Measurements from ENCODE around the gene IRX4. TPM values are rescaled to one million over a fixed set of nuclear protein-coding genes. Genes with fewer than 3 reads are reported as not detected.

IRX4 gene
- total and polyA plus RNA-seq, 2 donors = 0.07 TPM; not detected in 1

- H3K36me3 ChIP-seq (ENCODE audit: control insufficient read depth in 2 of 2, insufficient read depth in 2 of 2, low read length in 1 of 2) = no peaks in the 10 kb centered on the region
- no peak overlapping the region for H3K4me3 ChIP-seq (ENCODE audit: low read length in 2 of 2)
- H3K4me1 ChIP-seq (ENCODE audit: control insufficient read depth in 2 of 2, insufficient read depth in 2 of 2, low read length in 2 of 2) = no peaks in the 10 kb centered on the region
- no peak overlapping the region for H3K27ac ChIP-seq (ENCODE audit: low read depth in 1 of 2, low read length in 1 of 2)
- no peaks in the 10 kb centered on the region for H3K9me3 ChIP-seq (ENCODE audit: control insufficient read depth in 2 of 2, insufficient read depth in 1 of 2, low read length in 1 of 2)
- 92% methylated on average over 34 of the region's 34 CpGs for WGBS
- DNase-seq (ENCODE audit: low read depth in 6 of 9, low spot score in 9 of 9) = no peak
- no peaks in the 10 kb centered on the region for H3K27me3 ChIP-seq (ENCODE audit: control insufficient read depth in 2 of 2, insufficient read depth in 1 of 2, low read length in 1 of 2)
Measured at GRCh38 chr5:1916041-1917001, 33.6 kb upstream of the IRX4 start.

- Histone ChIP-seq H3K4me1 (ENCODE audit: control insufficient read depth in 2 of 2, insufficient read depth in 2 of 2, low read length in 2 of 2) (no peaks in the 10 kb centered on the region), H3K4me3 (ENCODE audit: low read length in 2 of 2) (no peak overlapping the region), H3K36me3 (ENCODE audit: control insufficient read depth in 2 of 2, insufficient read depth in 2 of 2, low read length in 1 of 2) (no peaks in the 10 kb centered on the region), H3K27ac (ENCODE audit: low read depth in 1 of 2, low read length in 1 of 2) (no peak overlapping the region), H3K9me3 (ENCODE audit: control insufficient read depth in 2 of 2, insufficient read depth in 1 of 2, low read length in 1 of 2) (no peaks in the 10 kb centered on the region), H3K27me3 (ENCODE audit: control insufficient read depth in 2 of 2, insufficient read depth in 1 of 2, low read length in 1 of 2) (no peaks in the 10 kb centered on the region)
- 95% methylated on average over 8 of the region's 8 CpGs for WGBS
- DNase-seq (ENCODE audit: low read depth in 6 of 9, low spot score in 9 of 9) = no peak
Measured at GRCh38 chr5:1915316-1915715, 32.6 kb upstream of the IRX4 start.

GRCh38 chr5:1914471-1914870, 31.7 kb upstream of the IRX4 start:
- DNase-seq (ENCODE audit: low read depth in 6 of 9, low spot score in 9 of 9) = no peak
- 93% methylated on average over 8 of the region's 8 CpGs for WGBS
- Histone ChIP-seq H3K4me3 (ENCODE audit: low read length in 2 of 2) (no peak overlapping the region), H3K27ac (ENCODE audit: low read depth in 1 of 2, low read length in 1 of 2) (no peak overlapping the region), H3K27me3 (ENCODE audit: control insufficient read depth in 2 of 2, insufficient read depth in 1 of 2, low read length in 1 of 2) (no peaks in the 10 kb centered on the region), H3K9me3 (ENCODE audit: control insufficient read depth in 2 of 2, insufficient read depth in 1 of 2, low read length in 1 of 2) (no peaks in the 10 kb centered on the region), H3K36me3 (ENCODE audit: control insufficient read depth in 2 of 2, insufficient read depth in 2 of 2, low read length in 1 of 2) (no peaks in the 10 kb centered on the region), H3K4me1 (ENCODE audit: control insufficient read depth in 2 of 2, insufficient read depth in 2 of 2, low read length in 2 of 2) (no peaks in the 10 kb centered on the region)

GRCh38 chr5:1913578-1913977, 30.9 kb upstream of the IRX4 start:
- Histone ChIP-seq H3K27me3 (ENCODE audit: control insufficient read depth in 2 of 2, insufficient read depth in 1 of 2, low read length in 1 of 2) (no peaks in the 10 kb centered on the region), H3K9me3 (ENCODE audit: control insufficient read depth in 2 of 2, insufficient read depth in 1 of 2, low read length in 1 of 2) (no peaks in the 10 kb centered on the region), H3K4me3 (ENCODE audit: low read length in 2 of 2) (no peak overlapping the region), H3K27ac (ENCODE audit: low read depth in 1 of 2, low read length in 1 of 2) (no peak overlapping the region), H3K4me1 (ENCODE audit: control insufficient read depth in 2 of 2, insufficient read depth in 2 of 2, low read length in 2 of 2) (no peaks in the 10 kb centered on the region), H3K36me3 (ENCODE audit: control insufficient read depth in 2 of 2, insufficient read depth in 2 of 2, low read length in 1 of 2) (no peaks in the 10 kb centered on the region)
- no peak for DNase-seq (ENCODE audit: low read depth in 6 of 9, low spot score in 9 of 9)
- 96% methylated on average over 15 of the region's 15 CpGs for WGBS

GRCh38 chr5:1912951-1913565, 30.3 kb upstream of the IRX4 start:
- Histone ChIP-seq H3K9me3 (ENCODE audit: control insufficient read depth in 2 of 2, insufficient read depth in 1 of 2, low read length in 1 of 2) (no peaks in the 10 kb centered on the region), H3K27ac (ENCODE audit: low read depth in 1 of 2, low read length in 1 of 2) (no peak overlapping the region), H3K27me3 (ENCODE audit: control insufficient read depth in 2 of 2, insufficient read depth in 1 of 2, low read length in 1 of 2) (no peaks in the 10 kb centered on the region), H3K36me3 (ENCODE audit: control insufficient read depth in 2 of 2, insufficient read depth in 2 of 2, low read length in 1 of 2) (no peaks in the 10 kb centered on the region), H3K4me1 (ENCODE audit: control insufficient read depth in 2 of 2, insufficient read depth in 2 of 2, low read length in 2 of 2) (no peaks in the 10 kb centered on the region), H3K4me3 (ENCODE audit: low read length in 2 of 2) (no peak overlapping the region)
- DNase-seq (ENCODE audit: low read depth in 6 of 9, low spot score in 9 of 9) = no peak
- 79% methylated on average over 18 of the region's 18 CpGs for WGBS

GRCh38 chr5:1911773-1912235, 29.1 kb upstream of the IRX4 start:
- H3K4me3 ChIP-seq (ENCODE audit: low read length in 2 of 2) = no peak overlapping the region
- H3K9me3 ChIP-seq (ENCODE audit: control insufficient read depth in 2 of 2, insufficient read depth in 1 of 2, low read length in 1 of 2) = no peaks in the 10 kb centered on the region
- peaks cover 0 to 2% of the 10 kb centered on the region in 2 donors for H3K27me3 ChIP-seq (ENCODE audit: control insufficient read depth in 2 of 2, insufficient read depth in 1 of 2, low read length in 1 of 2)
- no peak overlapping the region for H3K27ac ChIP-seq (ENCODE audit: low read depth in 1 of 2, low read length in 1 of 2)
- H3K36me3 ChIP-seq (ENCODE audit: control insufficient read depth in 2 of 2, insufficient read depth in 2 of 2, low read length in 1 of 2) = no peaks in the 10 kb centered on the region
- H3K4me1 ChIP-seq (ENCODE audit: control insufficient read depth in 2 of 2, insufficient read depth in 2 of 2, low read length in 2 of 2) = no peaks in the 10 kb centered on the region
- WGBS = 94% methylated on average over 26 of the region's 26 CpGs
- DNase-seq (ENCODE audit: low read depth in 6 of 9, low spot score in 9 of 9) = no peak

- Histone ChIP-seq H3K27me3 (ENCODE audit: control insufficient read depth in 2 of 2, insufficient read depth in 1 of 2, low read length in 1 of 2) (peaks cover 0 to 2% of the 10 kb centered on the region in 2 donors), H3K4me1 (ENCODE audit: control insufficient read depth in 2 of 2, insufficient read depth in 2 of 2, low read length in 2 of 2) (no peaks in the 10 kb centered on the region), H3K27ac (ENCODE audit: low read depth in 1 of 2, low read length in 1 of 2) (no peak overlapping the region), H3K9me3 (ENCODE audit: control insufficient read depth in 2 of 2, insufficient read depth in 1 of 2, low read length in 1 of 2) (no peaks in the 10 kb centered on the region), H3K4me3 (ENCODE audit: low read length in 2 of 2) (no peak overlapping the region), H3K36me3 (ENCODE audit: control insufficient read depth in 2 of 2, insufficient read depth in 2 of 2, low read length in 1 of 2) (no peaks in the 10 kb centered on the region)
- WGBS = 90% methylated on average over 15 of the region's 15 CpGs
- DNase-seq (ENCODE audit: low read depth in 6 of 9, low spot score in 9 of 9) = no peak
Measured at GRCh38 chr5:1910861-1911772, 28.4 kb upstream of the IRX4 start.

- H3K27me3 ChIP-seq (ENCODE audit: control insufficient read depth in 2 of 2, insufficient read depth in 1 of 2, low read length in 1 of 2) = peaks cover 0 to 2% of the 10 kb centered on the region in 2 donors
- H3K4me3 ChIP-seq (ENCODE audit: low read length in 2 of 2) = no peak overlapping the region
- no peaks in the 10 kb centered on the region for H3K36me3 ChIP-seq (ENCODE audit: control insufficient read depth in 2 of 2, insufficient read depth in 2 of 2, low read length in 1 of 2)
- no peaks in the 10 kb centered on the region for H3K4me1 ChIP-seq (ENCODE audit: control insufficient read depth in 2 of 2, insufficient read depth in 2 of 2, low read length in 2 of 2)
- H3K9me3 ChIP-seq (ENCODE audit: control insufficient read depth in 2 of 2, insufficient read depth in 1 of 2, low read length in 1 of 2) = peaks cover 0 to 4% of the 10 kb centered on the region in 2 donors
- DNase-seq (ENCODE audit: low read depth in 6 of 9, low spot score in 9 of 9) = no peak
- WGBS = 91% methylated on average over 31 of the region's 31 CpGs
- no peak overlapping the region for H3K27ac ChIP-seq (ENCODE audit: low read depth in 1 of 2, low read length in 1 of 2)
Measured at GRCh38 chr5:1910081-1910760, 27.5 kb upstream of the IRX4 start.
